Purkinje cell (primary cell): ENCODE measurements around the gene SCYGR2. TPM values are rescaled to one million over a fixed set of nuclear protein-coding genes. Genes with fewer than 3 reads are reported as not detected.

Experiments
- polyA plus RNA-seq: library from polyadenylated mRNA; unstranded; fragments of >200 nt; fragmentation: Nextera tagmentation; gene quantifications from 2 replicates; pipeline ENCODE4 v1.2.1, GENCODE V29; 2014

Gene SCYGR2
- not detected in 2 replicates for polyA plus RNA-seq

DNA sequence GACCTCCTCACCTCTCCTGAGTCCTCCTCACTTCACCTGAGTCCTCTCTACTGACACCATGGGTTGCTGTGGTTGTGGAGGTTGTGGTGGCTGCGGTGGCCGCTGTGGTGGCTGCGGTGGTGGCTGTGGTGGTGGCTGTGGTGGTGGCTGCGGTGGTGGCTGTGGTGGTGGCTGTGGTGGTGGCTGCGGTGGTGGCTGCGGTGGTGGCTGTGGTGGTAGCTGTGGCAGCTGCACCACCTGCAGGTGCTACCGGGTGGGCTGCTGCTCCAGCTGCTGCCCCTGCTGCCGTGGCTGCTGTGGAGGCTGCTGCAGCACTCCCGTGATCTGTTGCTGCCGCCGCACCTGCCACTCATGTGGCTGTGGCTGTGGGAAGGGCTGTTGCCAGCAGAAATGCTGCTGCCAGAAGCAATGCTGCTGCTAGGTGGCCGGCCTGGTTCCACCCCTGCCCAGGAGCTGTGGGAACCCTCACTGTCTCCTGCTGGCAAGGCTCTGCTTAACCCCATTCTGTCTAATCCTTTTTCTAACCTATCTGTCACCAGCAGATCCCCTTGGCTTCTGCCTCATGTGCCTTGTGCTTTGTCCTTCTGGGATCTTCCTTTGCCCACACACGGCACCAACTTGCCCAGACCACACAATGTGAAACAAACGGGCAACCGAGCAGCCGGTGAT, at the start of gene SCYGR2:
TSS of gene SCYGR2 (plus strand) at position 59 of the 669 bp plus-strand sequence. CDS start at position 59, 0 bp downstream.

DNA sequence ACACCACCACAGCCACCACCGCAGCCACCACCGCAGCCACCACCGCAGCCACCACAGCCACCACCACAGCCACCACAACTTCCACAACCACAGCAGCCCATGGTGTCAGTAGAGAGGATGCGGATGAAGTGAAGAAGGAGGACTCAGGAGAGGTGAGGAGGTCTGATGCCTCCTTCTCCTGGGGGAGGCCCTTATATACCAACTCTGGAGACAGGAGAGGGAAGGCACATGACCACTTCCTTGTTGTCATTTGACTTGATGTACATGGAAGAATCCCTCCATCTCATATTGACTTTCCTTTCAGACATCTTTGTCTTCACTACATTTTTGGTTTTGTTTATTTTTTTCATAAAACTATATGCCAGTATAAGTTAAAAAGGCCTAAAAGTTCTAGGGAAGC, 16.0 kb downstream of the SCYGR2 start, which contains the start of gene SCYGR3:
TSS of gene SCYGR3 (minus strand) at position 101 of the 400 bp plus-strand sequence. CDS start at position 101, 0 bp downstream.

DNA sequence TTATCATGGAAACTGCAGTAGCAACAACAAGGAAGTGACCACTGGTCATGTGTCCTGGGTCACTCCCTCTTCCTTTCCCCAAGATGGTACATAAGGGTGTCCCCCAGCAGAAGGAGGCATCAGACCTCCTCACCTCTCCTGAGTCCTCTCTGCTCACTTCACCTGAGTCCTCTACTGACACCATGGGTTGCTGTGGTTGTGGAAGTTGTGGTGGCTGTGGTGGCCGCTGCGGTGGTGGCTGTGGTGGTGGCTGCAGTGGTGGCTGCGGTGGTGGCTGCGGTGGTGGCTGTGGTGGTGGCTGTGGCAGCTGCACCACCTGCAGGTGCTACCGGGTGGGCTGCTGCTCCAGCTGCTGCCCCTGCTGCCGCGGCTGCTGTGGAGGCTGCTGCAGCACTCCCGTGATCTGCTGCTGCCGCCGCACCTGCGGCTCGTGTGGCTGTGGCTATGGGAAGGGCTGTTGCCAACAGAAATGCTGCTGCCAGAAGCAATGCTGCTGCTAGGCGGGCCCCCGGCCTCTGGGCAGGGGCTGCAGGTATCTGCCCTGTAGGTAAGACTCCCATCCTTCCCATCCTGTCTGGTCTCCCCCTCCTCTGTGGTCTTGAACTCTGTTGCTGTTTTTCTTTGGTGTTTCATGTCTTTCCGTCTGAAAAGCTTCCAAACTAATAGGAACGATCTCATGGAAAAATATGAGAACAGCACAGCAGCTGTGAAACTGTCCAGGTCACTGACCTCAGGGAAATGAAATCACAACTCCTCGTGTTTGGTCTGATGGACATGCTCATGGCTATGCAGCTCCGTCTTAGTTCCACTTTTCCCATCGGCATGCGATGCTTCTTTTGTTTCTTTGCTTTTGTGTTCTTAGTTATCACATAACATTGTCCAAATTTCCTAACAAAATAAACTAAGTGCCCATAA, 18.9 kb downstream of the SCYGR2 start, which contains the start of gene SCYGR4:
TSS of gene SCYGR4 (plus strand) at position 183 of the 915 bp plus-strand sequence. CDS start at position 183, 0 bp downstream.

Other genes starting within 250 kb of the SCYGR2 start
- gene TM4SF20, start 219.6 kb upstream of the SCYGR2 start, polyA plus RNA-seq, result 0.55 and 0.74 TPM in 2 replicates
- gene SCYGR1, start 210.9 kb upstream of the SCYGR2 start, polyA plus RNA-seq, result not detected in 2 replicates
- 106 and 113 TPM in 2 replicates for gene AGFG1, start 126.7 kb upstream of the SCYGR2 start, polyA plus RNA-seq
- gene SCYGR3, start 15.9 kb downstream of the SCYGR2 start, polyA plus RNA-seq, result not detected in 2 replicates
- gene SCYGR4, start 18.6 kb downstream of the SCYGR2 start, polyA plus RNA-seq, result not detected in 2 replicates
- gene SCYGR5, start 67.9 kb downstream of the SCYGR2 start, polyA plus RNA-seq, result not detected in 2 replicates
- 2.1 TPM in 1 of 2 replicates, not detected in the other for gene SLC19A3, start 119.1 kb downstream of the SCYGR2 start, polyA plus RNA-seq
- gene SCYGR6, start 125.9 kb downstream of the SCYGR2 start, polyA plus RNA-seq, result not detected in 2 replicates
- not detected in 2 replicates for gene SCYGR7, start 129.4 kb downstream of the SCYGR2 start, polyA plus RNA-seq
- gene SCYGR8, start 147.0 kb downstream of the SCYGR2 start, polyA plus RNA-seq, result not detected in 2 replicates
- gene CCL20, start 214.9 kb downstream of the SCYGR2 start, polyA plus RNA-seq, result not detected in 2 replicates